GM23338 (cell line): ENCODE measurements around the gene PKD1. TPM values are rescaled to one million over a fixed set of nuclear protein-coding genes. Genes with fewer than 3 reads are reported as not detected.

Source experiments
- ATAC-seq: fragments of 200-7000 bp; cut with Tn5 transposase; 3 replicates; pipeline ENCODE4 v1.9.1; 2020
- DNase-seq: peaks from one replicate; pipeline ENCODE4 v3.0.0-alpha.2; 2015; ENCODE audit warnings: low spot score
- H2AFZ ChIP-seq: fragments of 200-600 bp; sonication (generic); 2 replicates; pipeline ENCODE4 v1.8.0; 2016; ENCODE audit warnings: antibody characterized with exemption, mild to moderate bottlenecking, moderate library complexity
- H3F3A ChIP-seq: fragments of 200-600 bp; sonication (generic); replicated peaks from 2 replicates; pipeline ENCODE4 v1.8.0; 2017; ENCODE audit warnings: antibody characterized with exemption, mixed run types, low read depth
- H3K27ac ChIP-seq: fragments of 200-600 bp; sonication (generic); 2 replicates; pipeline ENCODE4 v1.6.1; 2016; ENCODE audit warnings: low read depth
- H3K27me3 ChIP-seq: fragments of 200-600 bp; sonication (generic); 2 replicates; pipeline ENCODE4 v1.8.0; 2016; ENCODE audit warnings: mild to moderate bottlenecking, mixed run types, moderate library complexity; ENCODE audit not compliant: insufficient read depth
- H3K36me3 ChIP-seq: fragments of 200-600 bp; sonication (generic); 2 replicates; pipeline ENCODE4 v1.8.0; 2016; ENCODE audit warnings: mild to moderate bottlenecking; ENCODE audit not compliant: insufficient read depth
- H3K4me1 ChIP-seq: fragments of 200-600 bp; sonication (generic); 2 replicates; pipeline ENCODE4 v1.8.0; 2016; ENCODE audit warnings: mild to moderate bottlenecking, moderate library complexity; ENCODE audit not compliant: insufficient read depth
- H3K4me2 ChIP-seq: fragments of 200-600 bp; sonication (generic); 2 replicates; pipeline ENCODE4 v1.7.1; 2017; ENCODE audit warnings: mixed run types
- H3K4me3 ChIP-seq: fragments of 200-600 bp; sonication (generic); 2 replicates; pipeline ENCODE4 v1.6.1; 2016; ENCODE audit warnings: mixed run types
- H3K79me2 ChIP-seq: fragments of 200-600 bp; sonication (generic); replicated peaks from 2 replicates; pipeline ENCODE4 v1.8.0; 2017; ENCODE audit warnings: mild to moderate bottlenecking; ENCODE audit not compliant: insufficient read depth
- H3K9me2 ChIP-seq: fragments of 200-600 bp; sonication (generic); 2 replicates; pipeline ENCODE4 v1.8.0; 2017; ENCODE audit not compliant: insufficient read depth
- H4K20me1 ChIP-seq: fragments of 200-600 bp; sonication (generic); replicated peaks from 2 replicates; pipeline ENCODE4 v1.8.0; 2017; ENCODE audit warnings: mild to moderate bottlenecking; ENCODE audit not compliant: insufficient read depth
- H3K27ac Mint-ChIP-seq: 2 replicates; pipeline ENCODE4 v1.8.0; 2020; ENCODE audit warnings: inconsistent platforms, mild to moderate bottlenecking, moderate library complexity, mixed read lengths
- H3K27me3 Mint-ChIP-seq: 3 replicates; pipeline ENCODE4 v1.8.0; 2022; ENCODE audit warnings: low read depth, mild to moderate bottlenecking, moderate library complexity, mixed read lengths, inconsistent platforms; ENCODE audit not compliant: insufficient read depth, poor library complexity
- H3K36me3 Mint-ChIP-seq: 3 replicates; pipeline ENCODE4 v1.8.0; 2021; ENCODE audit warnings: low read depth, mild to moderate bottlenecking, inconsistent platforms, moderate library complexity, mixed read lengths
- H3K4me1 Mint-ChIP-seq: 3 replicates; pipeline ENCODE4 v1.8.0; 2020; ENCODE audit warnings: mild to moderate bottlenecking, inconsistent platforms, mixed read lengths
- H3K4me3 Mint-ChIP-seq: 3 replicates; pipeline ENCODE4 v1.8.0; 2021; ENCODE audit warnings: moderate library complexity, mild to moderate bottlenecking, inconsistent platforms, mixed read lengths
- H3K9me3 Mint-ChIP-seq: 3 replicates; pipeline ENCODE4 v1.8.0; 2020; ENCODE audit warnings: moderate library complexity, mild to moderate bottlenecking, inconsistent platforms, mixed read lengths
- CREB1 ChIP-seq: fragments of 250-450 bp; sonication (Bioruptor Pico); IDR thresholded peaks from 2 replicates; pipeline ENCODE4 v1.5.0; 2020; ENCODE audit warnings: low read depth, mild to moderate bottlenecking, moderate library complexity
- CTCF ChIP-seq, 2 experiments: fragments of 200-600 bp in 1 of 2; sonication (generic) in 1 of 2; conservative IDR thresholded peaks; 2 replicates each; pipeline versions ENCODE4 v1.5.1 to v1.6.1; 2016 to 2017; ENCODE audit warnings: antibody characterized with exemption in 2 of 2, low read depth in 2 of 2, mild to moderate bottlenecking in 2 of 2, moderate library complexity in 1 of 2
- EZH2 ChIP-seq: fragments of 200-600 bp; sonication (generic); IDR thresholded peaks from one replicate; pipeline ENCODE4 v1.8.0; 2017; ENCODE audit warnings: antibody characterized with exemption, mild to moderate bottlenecking, low read depth; ENCODE audit not compliant: unreplicated experiment
- EZH2phosphoT487 ChIP-seq: fragments of 200-600 bp; sonication (generic); IDR thresholded peaks from one replicate; pipeline ENCODE4 v1.8.1; 2018; ENCODE audit warnings: antibody characterized with exemption; ENCODE audit not compliant: unreplicated experiment
- JUNB ChIP-seq: IDR thresholded peaks from one replicate; pipeline ENCODE4 v1.6.1; 2016; ENCODE audit warnings: antibody characterized with exemption; ENCODE audit not compliant: unreplicated experiment
- NANOG ChIP-seq: IDR thresholded peaks from 2 replicates; pipeline ENCODE4 v1.6.1; 2016; ENCODE audit warnings: antibody characterized with exemption, borderline replicate concordance
- POLR2AphosphoS5 ChIP-seq: IDR thresholded peaks from 2 replicates; pipeline ENCODE4 v1.6.1; 2016; ENCODE audit warnings: antibody characterized with exemption, low read depth
- STAT1 ChIP-seq: IDR thresholded peaks from one replicate; pipeline ENCODE4 v1.6.1; 2016; ENCODE audit warnings: antibody characterized with exemption; ENCODE audit not compliant: unreplicated experiment
- ZNF114 ChIP-seq: fragments of 250-450 bp; sonication (Bioruptor Pico); IDR thresholded peaks from 2 replicates; pipeline ENCODE4 v1.5.0; 2020; ENCODE audit warnings: mild to moderate bottlenecking, moderate library complexity
- ZNF331 ChIP-seq: fragments of 250-450 bp; sonication (Bioruptor Pico); IDR thresholded peaks from 2 replicates; pipeline ENCODE4 v1.5.0; 2020; ENCODE audit warnings: low read depth, mild to moderate bottlenecking, moderate library complexity
- polyA plus RNA-seq: library from polyadenylated mRNA; unstranded; fragments of >200 nt; fragmentation: Nextera tagmentation; extraction: Ambion mirVana; gene quantifications from 2 replicates; pipeline ENCODE4 v1.2.1, GENCODE V29; 2016
- total RNA-seq: library from RNA; depleted of rRNA; stranded (reverse); fragments of >200 nt; shearing (Covaris generic); gene quantifications from 2 replicates; pipeline ENCODE4 v1.2.3, GENCODE V29; 2014
- TF ChIP-seq, protein P1 (sequence below): IDR thresholded peaks from 2 replicates; pipeline ENCODE4 v1.6.1; 2016; ENCODE audit warnings: antibody characterized with exemption
- TF ChIP-seq, protein P2 (sequence below): fragments of 250-450 bp; sonication (Bioruptor Pico); IDR thresholded peaks from 2 replicates; pipeline ENCODE4 v1.5.0; 2020; ENCODE audit warnings: mild to moderate bottlenecking, moderate library complexity
- TF ChIP-seq, protein P3 (sequence below): IDR thresholded peaks from one replicate; pipeline ENCODE4 v1.6.1; 2018; ENCODE audit warnings: antibody characterized with exemption; ENCODE audit not compliant: unreplicated experiment

Gene PKD1
- total and polyA plus RNA-seq, 2 experiments from 2014 or later = 21.1 to 107 TPM

DNA sequence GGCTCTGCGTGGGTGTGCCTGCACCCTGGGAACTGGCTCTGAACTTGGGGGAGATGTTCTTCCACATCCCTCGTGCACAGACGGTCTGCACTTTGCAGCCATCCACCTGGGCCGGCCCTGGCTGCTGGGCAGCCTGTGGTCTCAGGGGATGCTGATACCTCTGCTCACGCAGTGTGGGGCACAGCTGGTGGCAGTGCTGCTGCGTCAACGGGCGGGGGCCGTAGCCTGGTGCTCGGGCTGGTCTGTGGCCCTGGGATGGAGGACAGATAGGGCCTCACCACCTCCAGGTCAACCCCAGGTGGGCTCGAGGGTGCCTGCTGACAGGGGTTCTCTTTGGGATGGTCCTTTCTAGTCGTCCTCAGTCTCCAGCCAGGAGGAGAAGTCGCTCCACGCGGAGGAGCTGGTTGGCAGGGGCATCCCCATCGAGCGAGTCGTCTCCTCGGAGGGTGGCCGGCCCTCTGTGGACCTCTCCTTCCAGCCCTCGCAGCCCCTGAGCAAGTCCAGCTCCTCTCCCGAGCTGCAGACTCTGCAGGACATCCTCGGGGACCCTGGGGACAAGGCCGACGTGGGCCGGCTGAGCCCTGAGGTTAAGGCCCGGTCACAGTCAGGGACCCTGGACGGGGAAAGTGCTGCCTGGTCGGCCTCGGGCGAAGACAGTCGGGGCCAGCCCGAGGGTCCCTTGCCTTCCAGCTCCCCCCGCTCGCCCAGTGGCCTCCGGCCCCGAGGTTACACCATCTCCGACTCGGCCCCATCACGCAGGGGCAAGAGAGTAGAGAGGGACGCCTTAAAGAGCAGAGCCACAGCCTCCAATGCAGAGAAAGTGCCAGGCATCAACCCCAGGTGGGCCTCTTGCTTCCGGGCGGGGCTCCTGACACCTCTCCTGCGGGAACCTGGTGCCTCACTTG, 51.6 kb downstream of the PKD1 start:
- no peak overlapping the region for H2AFZ ChIP-seq
- H3K4me1 ChIP-seq = no peaks in the 10 kb centered on the region
- no peak overlapping the region for H3K4me2 ChIP-seq
- Mint-ChIP-seq H3K27ac (no peak overlapping the region), H3K9me3 (no peaks in the 10 kb centered on the region), H3K36me3 (peaks cover 7% of the 10 kb centered on the region; the same call in 2 of the 3 replicates), H3K4me3 (no peak overlapping the region), H3K27me3 (peaks cover 5% of the 10 kb centered on the region), H3K4me1 (no peaks in the 10 kb centered on the region)
- TF ChIP-seq JUNB (no peak), EZH2phosphoT487 (no peak), ZNF114 (CRISPR knock-in tag) (no peak), STAT1 (no peak), EZH2 (no peak), POLR2AphosphoS5 (no peak), CREB1 (no peak), CTCF (conservative IDR thresholded peaks at IDR 0.05; ENCODE audit: low read depth in 2 of 2) (no peak), NANOG (no peak), ZNF331 (CRISPR knock-in tag) (no peak)
- TF ChIP-seq, protein P1, sequence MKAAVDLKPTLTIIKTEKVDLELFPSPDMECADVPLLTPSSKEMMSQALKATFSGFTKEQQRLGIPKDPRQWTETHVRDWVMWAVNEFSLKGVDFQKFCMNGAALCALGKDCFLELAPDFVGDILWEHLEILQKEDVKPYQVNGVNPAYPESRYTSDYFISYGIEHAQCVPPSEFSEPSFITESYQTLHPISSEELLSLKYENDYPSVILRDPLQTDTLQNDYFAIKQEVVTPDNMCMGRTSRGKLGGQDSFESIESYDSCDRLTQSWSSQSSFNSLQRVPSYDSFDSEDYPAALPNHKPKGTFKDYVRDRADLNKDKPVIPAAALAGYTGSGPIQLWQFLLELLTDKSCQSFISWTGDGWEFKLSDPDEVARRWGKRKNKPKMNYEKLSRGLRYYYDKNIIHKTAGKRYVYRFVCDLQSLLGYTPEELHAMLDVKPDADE = no peak
- TF ChIP-seq, protein P2, sequence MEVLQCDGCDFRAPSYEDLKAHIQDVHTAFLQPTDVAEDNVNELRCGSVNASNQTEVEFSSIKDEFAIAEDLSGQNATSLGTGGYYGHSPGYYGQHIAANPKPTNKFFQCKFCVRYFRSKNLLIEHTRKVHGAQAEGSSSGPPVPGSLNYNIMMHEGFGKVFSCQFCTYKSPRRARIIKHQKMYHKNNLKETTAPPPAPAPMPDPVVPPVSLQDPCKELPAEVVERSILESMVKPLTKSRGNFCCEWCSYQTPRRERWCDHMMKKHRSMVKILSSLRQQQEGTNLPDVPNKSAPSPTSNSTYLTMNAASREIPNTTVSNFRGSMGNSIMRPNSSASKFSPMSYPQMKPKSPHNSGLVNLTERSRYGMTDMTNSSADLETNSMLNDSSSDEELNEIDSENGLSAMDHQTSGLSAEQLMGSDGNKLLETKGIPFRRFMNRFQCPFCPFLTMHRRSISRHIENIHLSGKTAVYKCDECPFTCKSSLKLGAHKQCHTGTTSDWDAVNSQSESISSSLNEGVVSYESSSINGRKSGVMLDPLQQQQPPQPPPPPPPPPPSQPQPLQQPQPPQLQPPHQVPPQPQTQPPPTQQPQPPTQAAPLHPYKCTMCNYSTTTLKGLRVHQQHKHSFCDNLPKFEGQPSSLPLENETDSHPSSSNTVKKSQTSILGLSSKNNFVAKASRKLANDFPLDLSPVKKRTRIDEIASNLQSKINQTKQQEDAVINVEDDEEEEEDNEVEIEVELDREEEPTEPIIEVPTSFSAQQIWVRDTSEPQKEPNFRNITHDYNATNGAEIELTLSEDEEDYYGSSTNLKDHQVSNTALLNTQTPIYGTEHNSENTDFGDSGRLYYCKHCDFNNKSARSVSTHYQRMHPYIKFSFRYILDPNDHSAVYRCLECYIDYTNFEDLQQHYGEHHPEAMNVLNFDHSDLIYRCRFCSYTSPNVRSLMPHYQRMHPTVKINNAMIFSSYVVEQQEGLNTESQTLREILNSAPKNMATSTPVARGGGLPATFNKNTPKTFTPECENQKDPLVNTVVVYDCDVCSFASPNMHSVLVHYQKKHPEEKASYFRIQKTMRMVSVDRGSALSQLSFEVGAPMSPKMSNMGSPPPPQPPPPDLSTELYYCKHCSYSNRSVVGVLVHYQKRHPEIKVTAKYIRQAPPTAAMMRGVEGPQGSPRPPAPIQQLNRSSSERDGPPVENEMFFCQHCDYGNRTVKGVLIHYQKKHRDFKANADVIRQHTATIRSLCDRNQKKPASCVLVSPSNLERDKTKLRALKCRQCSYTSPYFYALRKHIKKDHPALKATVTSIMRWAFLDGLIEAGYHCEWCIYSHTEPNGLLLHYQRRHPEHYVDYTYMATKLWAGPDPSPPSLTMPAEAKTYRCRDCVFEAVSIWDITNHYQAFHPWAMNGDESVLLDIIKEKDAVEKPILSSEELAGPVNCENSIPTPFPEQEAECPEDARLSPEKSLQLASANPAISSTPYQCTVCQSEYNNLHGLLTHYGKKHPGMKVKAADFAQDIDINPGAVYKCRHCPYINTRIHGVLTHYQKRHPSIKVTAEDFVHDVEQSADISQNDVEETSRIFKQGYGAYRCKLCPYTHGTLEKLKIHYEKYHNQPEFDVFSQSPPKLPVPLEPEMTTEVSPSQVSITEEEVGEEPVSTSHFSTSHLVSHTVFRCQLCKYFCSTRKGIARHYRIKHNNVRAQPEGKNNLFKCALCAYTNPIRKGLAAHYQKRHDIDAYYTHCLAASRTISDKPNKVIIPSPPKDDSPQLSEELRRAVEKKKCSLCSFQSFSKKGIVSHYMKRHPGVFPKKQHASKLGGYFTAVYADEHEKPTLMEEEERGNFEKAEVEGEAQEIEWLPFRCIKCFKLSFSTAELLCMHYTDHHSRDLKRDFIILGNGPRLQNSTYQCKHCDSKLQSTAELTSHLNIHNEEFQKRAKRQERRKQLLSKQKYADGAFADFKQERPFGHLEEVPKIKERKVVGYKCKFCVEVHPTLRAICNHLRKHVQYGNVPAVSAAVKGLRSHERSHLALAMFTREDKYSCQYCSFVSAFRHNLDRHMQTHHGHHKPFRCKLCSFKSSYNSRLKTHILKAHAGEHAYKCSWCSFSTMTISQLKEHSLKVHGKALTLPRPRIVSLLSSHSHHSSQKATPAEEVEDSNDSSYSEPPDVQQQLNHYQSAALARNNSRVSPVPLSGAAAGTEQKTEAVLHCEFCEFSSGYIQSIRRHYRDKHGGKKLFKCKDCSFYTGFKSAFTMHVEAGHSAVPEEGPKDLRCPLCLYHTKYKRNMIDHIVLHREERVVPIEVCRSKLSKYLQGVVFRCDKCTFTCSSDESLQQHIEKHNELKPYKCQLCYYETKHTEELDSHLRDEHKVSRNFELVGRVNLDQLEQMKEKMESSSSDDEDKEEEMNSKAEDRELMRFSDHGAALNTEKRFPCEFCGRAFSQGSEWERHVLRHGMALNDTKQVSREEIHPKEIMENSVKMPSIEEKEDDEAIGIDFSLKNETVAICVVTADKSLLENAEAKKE (CRISPR knock-in tag) = no peak
- TF ChIP-seq, protein P3, sequence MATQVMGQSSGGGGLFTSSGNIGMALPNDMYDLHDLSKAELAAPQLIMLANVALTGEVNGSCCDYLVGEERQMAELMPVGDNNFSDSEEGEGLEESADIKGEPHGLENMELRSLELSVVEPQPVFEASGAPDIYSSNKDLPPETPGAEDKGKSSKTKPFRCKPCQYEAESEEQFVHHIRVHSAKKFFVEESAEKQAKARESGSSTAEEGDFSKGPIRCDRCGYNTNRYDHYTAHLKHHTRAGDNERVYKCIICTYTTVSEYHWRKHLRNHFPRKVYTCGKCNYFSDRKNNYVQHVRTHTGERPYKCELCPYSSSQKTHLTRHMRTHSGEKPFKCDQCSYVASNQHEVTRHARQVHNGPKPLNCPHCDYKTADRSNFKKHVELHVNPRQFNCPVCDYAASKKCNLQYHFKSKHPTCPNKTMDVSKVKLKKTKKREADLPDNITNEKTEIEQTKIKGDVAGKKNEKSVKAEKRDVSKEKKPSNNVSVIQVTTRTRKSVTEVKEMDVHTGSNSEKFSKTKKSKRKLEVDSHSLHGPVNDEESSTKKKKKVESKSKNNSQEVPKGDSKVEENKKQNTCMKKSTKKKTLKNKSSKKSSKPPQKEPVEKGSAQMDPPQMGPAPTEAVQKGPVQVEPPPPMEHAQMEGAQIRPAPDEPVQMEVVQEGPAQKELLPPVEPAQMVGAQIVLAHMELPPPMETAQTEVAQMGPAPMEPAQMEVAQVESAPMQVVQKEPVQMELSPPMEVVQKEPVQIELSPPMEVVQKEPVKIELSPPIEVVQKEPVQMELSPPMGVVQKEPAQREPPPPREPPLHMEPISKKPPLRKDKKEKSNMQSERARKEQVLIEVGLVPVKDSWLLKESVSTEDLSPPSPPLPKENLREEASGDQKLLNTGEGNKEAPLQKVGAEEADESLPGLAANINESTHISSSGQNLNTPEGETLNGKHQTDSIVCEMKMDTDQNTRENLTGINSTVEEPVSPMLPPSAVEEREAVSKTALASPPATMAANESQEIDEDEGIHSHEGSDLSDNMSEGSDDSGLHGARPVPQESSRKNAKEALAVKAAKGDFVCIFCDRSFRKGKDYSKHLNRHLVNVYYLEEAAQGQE = no peak
- H3K4me3 ChIP-seq = no peak overlapping the region
- no peaks in the 10 kb centered on the region for H3K36me3 ChIP-seq
- H3K27ac ChIP-seq = no peak overlapping the region
- no peaks in the 10 kb centered on the region for H3K9me2 ChIP-seq
- no peak for ATAC-seq
- DNase-seq = no peak
- no peaks in the 10 kb centered on the region for H4K20me1 ChIP-seq
- no peaks in the 10 kb centered on the region for H3F3A ChIP-seq
- no peaks in the 10 kb centered on the region for H3K79me2 ChIP-seq
- no peaks in the 10 kb centered on the region for H3K27me3 ChIP-seq
